Left kidney (tissue), 2 donors: ENCODE data around the gene RGS5. TPM values are rescaled to one million over a fixed set of nuclear protein-coding genes. Genes with fewer than 3 reads are reported as not detected.

Source experiments
- DNase-seq: peaks from one replicate; pipeline ENCODE4 v3.0.0-alpha.2; 2013
- polyA plus RNA-seq: library from polyadenylated mRNA; unstranded; fragments of 120-200 nt; gene quantifications from one replicate; pipeline ENCODE4 v1.2.1, GENCODE V29; 2013; ENCODE audit not compliant: insufficient read length

Gene RGS5
- polyA plus RNA-seq, 1 donor = 7.3 TPM

- DNase-seq = no peak
Measured at GRCh38 chr1:163145435-163145834, 57.3 kb downstream of the RGS5 start.

GRCh38 chr1:163144418-163144817 is 58.3 kb downstream of the RGS5 start:
- no peak for DNase-seq

GRCh38 chr1:163142152-163142551 is 60.6 kb downstream of the RGS5 start:
- no peak for DNase-seq

GRCh38 chr1:163141556-163141955 is 61.2 kb downstream of the RGS5 start:
- no peak for DNase-seq

- DNase-seq = no peak
Measured at GRCh38 chr1:163137556-163138265, 65.0 kb downstream of the RGS5 start.

- no peak for DNase-seq
Measured at GRCh38 chr1:163131981-163132380, 70.7 kb downstream of the RGS5 start.

GRCh38 chr1:163130225-163130856 is 72.4 kb downstream of the RGS5 start:
- no peak for DNase-seq

- DNase-seq = no peak
Measured at GRCh38 chr1:163128282-163128681, 74.4 kb downstream of the RGS5 start.

GRCh38 chr1:163124812-163125211 is 77.9 kb downstream of the RGS5 start:
- no peak for DNase-seq

- no peak for DNase-seq
Measured at GRCh38 chr1:163120372-163120771, 82.3 kb downstream of the RGS5 start.

GRCh38 chr1:163119707-163120106 is 83.0 kb downstream of the RGS5 start:
- no peak for DNase-seq

GRCh38 chr1:163115887-163116286 is 86.8 kb downstream of the RGS5 start:
- no peak for DNase-seq

GRCh38 chr1:163107655-163108054 is 95.1 kb downstream of the RGS5 start:
- DNase-seq = no peak

GRCh38 chr1:163106364-163106987 is 96.2 kb downstream of the RGS5 start:
- DNase-seq = no peak

GRCh38 chr1:163104385-163105099 is 98.2 kb downstream of the RGS5 start:
- no peak for DNase-seq

- DNase-seq = no peak
Measured at GRCh38 chr1:163102590-163102989, 100.1 kb downstream of the RGS5 start.

- no peak for DNase-seq
Measured at GRCh38 chr1:163095213-163095612, 107.5 kb downstream of the RGS5 start.

- no peak for DNase-seq
Measured at GRCh38 chr1:163094589-163094988, 108.1 kb downstream of the RGS5 start.

- DNase-seq = no peak
Measured at GRCh38 chr1:163094182-163094581, 108.5 kb downstream of the RGS5 start.

- no peak for DNase-seq
Measured at GRCh38 chr1:163093579-163093978, 109.1 kb downstream of the RGS5 start.

- no peak for DNase-seq
Measured at GRCh38 chr1:163093169-163093568, 109.5 kb downstream of the RGS5 start.
